GM21825 (cell line): Measurements from ENCODE around the gene PUDP.
"Not testable (repeated sequence)": the region's sequence is repeated elsewhere in the genome, so short reads cannot be mapped to it uniquely, and the experiment has no call there.

ENCODE experiments used
- ATAC-seq: cut with Tn5 transposase; IDR thresholded peaks from one replicate; pipeline ENCODE4 v1.9.1; 2021; ENCODE audit warnings: mild to moderate bottlenecking, moderate library complexity; ENCODE audit not compliant: unreplicated experiment

Gene PUDP

DNA sequence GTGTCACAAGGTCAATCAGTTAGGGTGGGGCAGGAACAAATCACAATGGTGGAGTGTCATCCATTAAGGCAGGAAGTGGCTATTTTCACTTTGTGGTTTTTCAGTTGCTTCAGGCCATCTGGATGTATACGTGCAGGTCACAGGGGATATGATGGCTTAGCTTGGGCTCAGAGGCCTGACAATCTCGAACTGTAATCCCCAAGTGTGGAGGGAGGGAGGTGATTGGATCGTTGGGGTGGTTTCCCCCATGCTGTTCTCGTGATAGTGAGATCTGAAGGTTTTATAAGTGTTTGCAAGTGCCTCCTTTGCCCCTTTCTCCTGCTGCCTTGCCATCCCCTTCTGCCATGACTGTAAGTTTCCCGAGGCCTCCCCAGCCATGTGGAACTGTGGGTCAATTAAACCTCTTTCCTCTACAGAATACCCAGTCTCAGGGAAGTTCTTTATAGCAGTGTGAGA lies 37.1 kb downstream of the PUDP start:
- peak; percentile 65 for ATAC-seq

GRCh38 chrX:7109838-7110793 lies 37.8 kb downstream of the PUDP start:
- peak; percentile 54 for ATAC-seq

DNA sequence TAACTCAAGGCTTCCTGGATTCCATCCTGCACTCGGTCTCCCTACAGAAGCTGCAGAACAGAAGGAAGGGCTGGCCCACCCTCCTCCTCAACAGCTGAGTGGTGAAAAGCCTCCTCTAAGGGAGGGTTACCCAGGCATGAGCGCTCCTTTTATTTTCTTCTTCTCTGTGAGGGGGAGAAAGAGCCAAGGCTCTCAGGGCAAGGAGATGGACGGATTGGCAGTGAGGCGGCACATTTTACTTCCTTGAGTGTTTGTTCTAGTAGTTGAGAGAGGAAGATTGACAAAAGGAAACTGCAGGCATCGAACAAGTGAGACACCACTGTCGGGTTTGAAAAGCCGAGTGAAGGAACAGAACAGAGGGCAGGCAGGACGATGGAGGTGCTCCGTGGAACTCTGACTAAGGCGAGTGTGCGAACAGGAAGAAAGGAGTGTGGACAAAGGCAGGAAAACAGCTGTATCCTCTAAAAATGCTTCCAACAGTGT lies 38.9 kb downstream of the PUDP start:
- ATAC-seq, result no peak

DNA sequence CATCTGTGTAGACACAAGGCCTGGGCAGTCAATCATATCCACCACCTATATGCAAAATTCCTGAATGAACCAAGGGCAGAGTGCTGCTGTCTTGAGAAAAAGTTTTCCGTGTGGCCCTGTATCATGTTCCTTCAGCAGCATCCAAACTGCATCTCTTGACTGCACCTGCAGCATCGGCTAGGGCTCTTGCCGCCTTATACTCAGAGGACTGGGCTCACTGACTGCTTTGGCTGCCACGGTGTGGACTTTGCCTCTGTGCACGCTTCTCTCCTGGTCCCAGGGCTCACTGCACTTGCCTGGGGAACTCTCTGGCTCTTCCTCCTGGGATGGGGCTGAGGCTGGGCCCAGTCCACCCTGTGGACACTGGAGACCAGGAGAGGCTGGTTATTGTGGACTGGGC lies 39.9 kb downstream of the PUDP start:
- ATAC-seq, result no peak

GRCh38 chrX:7106649-7107048 lies 41.3 kb downstream of the PUDP start:
- no peak for ATAC-seq

- no peak for ATAC-seq
Measured at GRCh38 chrX:7102119-7102518, 45.8 kb downstream of the PUDP start.

GRCh38 chrX:7100022-7100421 lies 47.9 kb downstream of the PUDP start:
- no peak for ATAC-seq

GRCh38 chrX:7095657-7096056 lies 52.3 kb downstream of the PUDP start:
- not testable (repeated sequence) for ATAC-seq

GRCh38 chrX:7093305-7093704 lies 54.6 kb downstream of the PUDP start:
- no peak for ATAC-seq

GRCh38 chrX:7092543-7092942 lies 55.4 kb downstream of the PUDP start:
- ATAC-seq, result no peak

- ATAC-seq, result no peak
Measured at GRCh38 chrX:7091923-7092322, 56.0 kb downstream of the PUDP start.

DNA sequence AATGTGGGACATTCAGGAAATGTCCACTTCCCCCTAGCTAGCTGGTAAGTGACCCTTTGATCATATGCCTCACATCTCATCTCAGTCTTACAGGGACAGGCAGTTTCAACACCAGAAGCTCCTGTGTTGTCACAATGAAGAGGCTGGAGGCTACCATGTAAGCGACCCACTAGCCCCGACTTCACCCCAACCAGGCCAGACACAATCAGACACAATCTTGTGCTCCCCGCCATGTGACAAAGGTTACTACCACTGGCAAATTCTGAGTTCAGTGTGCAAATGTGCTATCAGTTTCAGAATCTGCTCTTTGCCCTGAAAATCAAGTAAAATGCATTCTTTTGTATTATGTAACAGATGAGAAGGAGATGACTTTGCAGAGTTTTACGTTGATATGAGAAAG lies 57.3 kb downstream of the PUDP start:
- no peak for ATAC-seq

DNA sequence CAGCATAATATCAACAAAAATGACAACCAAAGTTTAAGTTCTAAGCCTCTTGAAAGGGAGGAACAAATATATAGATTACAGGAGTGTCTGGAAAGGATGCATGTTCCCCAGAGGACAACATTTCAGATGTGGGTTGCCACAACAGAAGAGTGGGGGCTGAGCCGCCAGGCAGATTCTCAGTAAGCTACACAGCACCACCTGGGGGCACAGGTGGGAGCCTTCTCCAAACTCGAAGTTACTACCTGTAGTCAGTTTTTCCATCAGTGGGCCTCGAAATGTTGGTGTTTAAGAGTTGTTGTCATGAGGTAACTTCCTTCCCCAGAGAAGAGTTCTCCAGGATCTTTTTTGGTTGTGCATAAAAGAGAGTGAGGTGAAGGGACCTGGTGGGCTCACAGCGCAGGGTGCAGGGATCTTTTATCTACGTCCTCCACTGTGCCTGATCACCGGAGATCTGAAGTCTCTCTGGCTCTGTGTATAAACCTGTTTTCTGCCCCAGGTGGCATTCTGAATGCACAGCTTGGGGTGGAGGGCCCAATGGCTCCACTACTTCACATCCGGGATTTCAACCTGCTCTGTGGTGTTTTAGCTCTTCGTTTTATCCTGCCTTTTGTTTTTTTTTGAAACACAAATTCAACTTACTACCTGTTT lies 58.9 kb downstream of the PUDP start:
- peak; percentile 50 for ATAC-seq

GRCh38 chrX:7086384-7086783 lies 61.6 kb downstream of the PUDP start:
- ATAC-seq, result peak; percentile 50

GRCh38 chrX:7085879-7086278 lies 62.1 kb downstream of the PUDP start:
- peak; percentile 31 for ATAC-seq

DNA sequence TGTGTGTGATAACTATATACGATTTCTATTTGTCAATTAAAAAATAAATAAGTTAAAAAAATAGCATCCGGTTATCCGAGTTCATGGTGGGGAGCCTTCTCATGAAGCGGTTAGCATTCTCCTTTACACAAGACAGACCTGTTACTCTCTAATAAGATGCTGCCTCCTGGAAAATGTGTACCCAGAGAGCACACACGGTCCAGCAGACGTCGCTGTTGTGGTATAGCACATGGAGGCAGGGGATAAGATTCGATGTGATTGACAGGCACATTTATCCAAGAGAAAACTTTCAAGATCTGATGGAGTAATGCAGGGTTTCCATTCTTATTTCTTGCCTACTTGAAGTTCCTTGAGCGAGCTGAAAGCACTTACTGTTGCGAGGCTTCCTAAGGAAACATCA lies 63.1 kb downstream of the PUDP start:
- no peak for ATAC-seq

DNA sequence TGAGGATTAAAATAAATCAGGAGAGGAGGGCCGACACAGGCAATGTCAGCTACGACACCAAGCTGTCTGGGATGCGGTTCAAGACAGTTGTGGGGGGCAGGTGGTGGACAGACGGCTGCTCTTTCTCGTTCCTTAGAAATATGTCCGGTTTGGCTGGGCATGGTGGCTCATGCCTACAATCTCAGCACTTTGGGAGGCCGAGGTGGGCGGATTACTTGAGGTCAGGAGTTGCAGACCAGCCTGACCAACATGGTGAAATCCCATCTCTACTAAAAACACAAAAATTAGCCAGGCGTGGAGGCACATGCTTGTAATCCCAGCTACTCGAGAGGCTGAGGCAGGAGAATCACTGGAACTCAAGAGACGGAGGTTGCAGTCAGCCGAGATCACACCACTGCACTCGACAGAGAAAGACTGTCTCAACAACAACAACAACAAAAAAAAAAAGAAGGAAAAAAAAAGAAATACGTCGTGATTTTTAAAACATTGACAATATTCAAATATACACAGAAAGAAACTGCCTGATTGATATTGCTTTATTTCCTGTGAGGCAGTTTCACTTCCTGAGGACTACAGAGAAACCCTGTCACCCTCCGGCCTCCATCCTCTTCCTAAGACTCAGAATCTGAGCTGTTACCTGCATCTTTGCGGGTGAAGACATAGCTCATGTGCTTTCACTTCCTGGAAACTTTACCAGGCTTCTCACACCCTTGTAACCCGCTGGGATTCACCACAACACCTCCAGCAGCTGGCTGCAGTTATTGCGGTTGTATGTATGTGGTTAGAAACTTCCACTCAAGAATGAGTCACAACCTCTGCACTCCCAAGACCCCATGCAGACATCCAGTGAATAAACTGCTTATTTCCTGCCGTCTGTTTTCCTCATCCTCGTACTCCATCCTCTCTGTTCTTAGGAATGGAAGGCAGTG lies 64.2 kb downstream of the PUDP start:
- peak; percentile 71 for ATAC-seq

DNA sequence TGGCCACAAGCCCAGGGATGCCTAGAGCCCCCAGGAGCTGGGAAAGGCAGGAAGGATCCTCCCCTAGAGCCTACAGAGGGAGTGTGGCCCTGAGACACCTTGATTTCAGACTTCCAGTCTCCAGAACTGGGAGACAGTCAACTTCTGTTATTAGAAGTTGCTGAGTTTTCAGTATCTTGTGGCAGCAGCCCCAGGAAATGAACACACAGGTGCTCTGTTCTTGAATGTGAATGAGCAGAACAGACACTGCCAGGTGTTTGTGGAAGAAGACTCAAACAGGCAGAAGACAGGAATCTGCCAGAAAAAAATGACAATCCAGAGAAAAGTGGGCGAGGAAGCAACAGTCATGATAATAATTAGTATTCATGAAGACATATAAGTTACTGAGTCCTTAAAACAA lies 64.9 kb downstream of the PUDP start:
- ATAC-seq, result no peak

GRCh38 chrX:7082556-7082955 lies 65.4 kb downstream of the PUDP start:
- no peak for ATAC-seq

- ATAC-seq, result no peak
Measured at GRCh38 chrX:7077241-7078230, 70.4 kb downstream of the PUDP start.
